Stimulated activated CD4-positive, alpha-beta T cell treated with anti-CD3 and anti-CD28 coated beads, Interleukin-2, amount 100 ng/mL, for 48 hours (primary cell): ENCODE measurements around the gene SLC4A9.

Experiments used
- DNase-seq, 2 donors: peaks; one replicate each; pipeline ENCODE4 v3.0.0-alpha.2; 2020

The SLC4A9 gene, protein sequence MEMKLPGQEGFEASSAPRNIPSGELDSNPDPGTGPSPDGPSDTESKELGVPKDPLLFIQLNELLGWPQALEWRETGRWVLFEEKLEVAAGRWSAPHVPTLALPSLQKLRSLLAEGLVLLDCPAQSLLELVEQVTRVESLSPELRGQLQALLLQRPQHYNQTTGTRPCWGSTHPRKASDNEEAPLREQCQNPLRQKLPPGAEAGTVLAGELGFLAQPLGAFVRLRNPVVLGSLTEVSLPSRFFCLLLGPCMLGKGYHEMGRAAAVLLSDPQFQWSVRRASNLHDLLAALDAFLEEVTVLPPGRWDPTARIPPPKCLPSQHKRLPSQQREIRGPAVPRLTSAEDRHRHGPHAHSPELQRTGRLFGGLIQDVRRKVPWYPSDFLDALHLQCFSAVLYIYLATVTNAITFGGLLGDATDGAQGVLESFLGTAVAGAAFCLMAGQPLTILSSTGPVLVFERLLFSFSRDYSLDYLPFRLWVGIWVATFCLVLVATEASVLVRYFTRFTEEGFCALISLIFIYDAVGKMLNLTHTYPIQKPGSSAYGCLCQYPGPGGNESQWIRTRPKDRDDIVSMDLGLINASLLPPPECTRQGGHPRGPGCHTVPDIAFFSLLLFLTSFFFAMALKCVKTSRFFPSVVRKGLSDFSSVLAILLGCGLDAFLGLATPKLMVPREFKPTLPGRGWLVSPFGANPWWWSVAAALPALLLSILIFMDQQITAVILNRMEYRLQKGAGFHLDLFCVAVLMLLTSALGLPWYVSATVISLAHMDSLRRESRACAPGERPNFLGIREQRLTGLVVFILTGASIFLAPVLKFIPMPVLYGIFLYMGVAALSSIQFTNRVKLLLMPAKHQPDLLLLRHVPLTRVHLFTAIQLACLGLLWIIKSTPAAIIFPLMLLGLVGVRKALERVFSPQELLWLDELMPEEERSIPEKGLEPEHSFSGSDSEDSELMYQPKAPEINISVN

DNA sequence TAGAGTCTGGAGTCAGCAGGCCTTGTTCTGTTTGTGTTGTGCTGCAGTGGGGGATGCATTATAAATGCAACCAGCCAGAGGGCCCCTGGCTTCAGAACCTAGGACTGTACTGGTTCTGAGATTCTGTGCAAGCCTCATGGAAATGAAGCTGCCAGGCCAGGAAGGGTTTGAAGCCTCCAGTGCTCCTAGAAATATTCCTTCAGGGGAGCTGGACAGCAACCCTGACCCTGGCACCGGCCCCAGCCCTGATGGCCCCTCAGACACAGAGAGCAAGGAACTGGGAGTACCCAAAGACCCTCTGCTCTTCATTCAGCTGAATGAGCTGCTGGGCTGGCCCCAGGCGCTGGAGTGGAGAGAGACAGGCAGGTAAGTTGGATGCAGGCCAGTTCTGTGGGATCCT, at the start of gene SLC4A9:
TSS of gene SLC4A9 (plus strand) at position 94 of the 400 bp plus-strand sequence. CDS start at position 137, 43 bp downstream.
- no peak for DNase-seq

DNA sequence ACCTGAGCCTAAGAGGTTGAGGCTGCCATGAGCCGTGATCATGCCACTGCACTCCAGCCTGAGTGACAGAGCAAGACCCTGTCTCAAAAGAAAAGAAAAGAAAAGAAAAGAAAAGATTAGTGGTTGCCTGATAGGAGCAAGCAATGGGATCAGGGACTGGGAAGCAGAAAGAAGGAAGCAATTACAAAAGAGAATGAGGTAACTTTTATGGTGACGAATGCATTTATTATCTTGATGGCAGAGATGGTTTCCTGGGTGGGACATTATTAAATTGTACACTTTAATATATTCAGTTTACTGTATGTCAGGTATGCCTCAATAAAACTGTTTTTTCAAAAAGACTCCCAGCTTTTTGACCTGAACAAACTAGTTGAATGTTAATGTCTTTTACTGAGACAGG, 49.6 kb upstream of the SLC4A9 start:
- DNase-seq, result no peak

DNA sequence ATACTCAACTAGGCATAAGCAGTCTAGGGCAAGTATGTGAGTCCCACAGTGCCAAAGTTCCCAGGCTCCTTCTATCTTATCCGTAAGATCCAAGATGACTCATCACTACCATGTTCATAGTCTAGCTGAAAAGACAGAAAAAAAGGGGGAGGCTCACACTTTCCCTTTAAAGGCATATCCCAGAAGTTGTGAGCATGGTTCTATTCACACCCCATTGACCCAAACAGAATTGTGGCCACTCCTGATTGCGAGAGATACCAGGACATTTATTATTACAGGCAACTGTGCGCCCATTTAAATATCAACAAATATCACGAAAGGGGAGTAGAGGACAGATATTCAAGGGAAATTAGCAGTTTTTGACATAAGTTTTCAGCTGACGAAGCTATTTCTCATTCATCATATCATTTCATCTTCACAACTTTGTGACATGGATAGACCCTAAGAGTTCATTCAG, 49.0 kb upstream of the SLC4A9 start:
- DNase-seq, result no peak

DNA sequence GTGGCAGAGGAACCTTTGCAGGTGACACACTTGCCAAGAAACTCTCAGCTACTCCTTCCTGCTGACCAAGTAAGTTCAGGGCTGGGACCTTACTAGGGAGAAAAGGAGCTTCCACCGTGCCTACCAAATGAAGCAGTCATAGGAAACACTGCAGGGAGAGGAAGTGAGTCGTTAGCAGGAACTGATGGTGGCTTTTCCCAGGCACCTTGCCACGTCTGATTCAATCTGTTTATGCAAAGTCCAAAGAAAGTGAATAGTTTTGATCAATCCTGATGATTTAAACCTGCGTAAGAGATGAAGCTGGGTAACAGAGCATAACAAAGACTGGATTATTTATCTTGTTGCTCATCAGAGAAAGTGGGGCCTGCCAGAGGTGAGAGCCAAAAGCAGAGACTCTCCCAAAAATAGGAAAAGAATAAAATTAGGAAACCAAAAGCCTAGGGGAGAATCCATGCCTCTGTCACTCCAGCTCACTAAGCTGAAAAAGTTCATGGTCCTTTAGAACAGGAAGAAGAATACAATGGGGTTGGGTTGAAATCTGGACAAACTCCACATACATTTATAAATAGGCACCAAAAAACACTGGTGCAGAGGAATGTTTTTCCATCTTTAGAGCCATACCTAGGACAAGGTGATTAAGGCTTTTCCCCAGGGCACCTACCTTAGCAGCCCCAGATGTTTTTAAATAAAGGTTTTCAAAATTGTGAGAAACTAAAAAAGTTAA, 47.8 kb upstream of the SLC4A9 start:
- DNase-seq, result no peak

DNA sequence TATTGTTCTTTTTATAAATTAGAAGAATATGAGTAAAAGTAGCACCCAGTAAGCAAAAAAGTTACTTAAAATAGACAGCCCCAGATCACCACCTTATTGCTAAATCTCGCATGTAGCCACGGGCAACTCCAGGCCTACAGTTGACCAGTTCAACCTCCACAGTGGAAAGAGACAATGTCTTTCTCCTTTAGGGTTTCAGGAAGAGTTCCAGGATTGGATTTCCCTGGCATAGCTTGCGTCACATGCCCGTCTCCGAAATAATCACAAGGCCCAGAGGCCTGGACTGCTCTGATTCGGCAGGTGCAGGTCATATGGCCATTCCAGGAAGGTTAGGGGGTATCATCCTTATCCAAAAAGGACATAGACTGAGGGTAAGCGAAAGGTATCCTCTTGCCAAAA, 47.2 kb upstream of the SLC4A9 start:
- DNase-seq, result no peak

DNA sequence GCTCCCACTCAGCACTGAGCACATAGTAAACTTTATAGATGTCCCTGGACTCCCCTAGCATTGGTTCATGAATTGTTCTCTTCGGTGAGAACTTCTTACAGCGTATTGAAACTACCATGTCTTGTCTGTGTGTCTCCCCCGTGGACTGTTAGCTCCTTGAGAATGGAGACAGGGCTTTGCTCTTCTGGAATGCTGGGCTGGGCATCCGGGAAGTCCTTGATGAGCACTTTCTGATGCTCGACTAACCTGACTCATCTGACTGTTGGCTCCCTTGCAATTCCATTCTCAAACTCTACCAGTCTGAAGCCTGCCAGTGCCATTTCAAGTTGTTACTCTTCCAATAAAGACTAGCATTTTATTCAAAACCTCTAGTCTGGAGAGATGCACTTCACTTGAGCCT, 42.1 kb upstream of the SLC4A9 start:
- no peak for DNase-seq

DNA sequence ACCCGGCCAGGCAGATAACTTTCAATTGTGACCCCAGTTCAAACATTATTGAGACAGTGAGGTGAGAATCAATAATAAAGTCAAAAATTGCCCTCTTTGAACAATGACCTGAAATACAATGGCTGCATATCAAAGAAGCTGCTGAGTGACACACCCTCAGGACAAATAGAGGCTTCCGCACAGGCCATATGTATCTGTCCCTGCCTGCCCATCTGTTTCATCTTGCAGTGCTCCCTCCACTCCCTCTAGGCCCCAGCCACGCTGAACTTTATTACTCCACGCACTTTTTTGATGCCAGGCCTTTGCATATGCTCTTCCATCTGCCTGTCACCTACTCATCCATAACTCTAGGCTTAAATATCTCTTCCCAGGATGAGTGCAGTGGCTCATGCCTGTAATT, 41.2 kb upstream of the SLC4A9 start:
- DNase-seq, result no peak

DNA sequence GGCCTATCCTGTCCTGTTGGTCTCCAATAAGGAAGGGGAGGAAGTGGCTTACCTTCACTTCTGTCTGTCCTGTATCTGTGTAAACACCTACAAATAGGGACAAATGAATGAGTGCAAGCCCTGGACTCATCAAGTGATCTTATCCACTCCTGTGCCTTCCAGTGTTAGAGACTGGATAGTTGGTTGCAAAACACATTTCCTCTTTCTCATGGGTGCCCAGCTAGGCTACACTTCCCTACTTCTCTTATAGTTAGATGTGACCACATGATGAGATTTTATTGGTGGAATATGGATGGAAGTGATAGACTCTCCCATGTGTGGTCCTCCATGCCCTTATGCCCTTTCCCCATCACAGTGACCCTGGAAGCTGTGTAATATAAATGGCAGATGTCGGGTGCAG, 40.2 kb upstream of the SLC4A9 start:
- no peak for DNase-seq

DNA sequence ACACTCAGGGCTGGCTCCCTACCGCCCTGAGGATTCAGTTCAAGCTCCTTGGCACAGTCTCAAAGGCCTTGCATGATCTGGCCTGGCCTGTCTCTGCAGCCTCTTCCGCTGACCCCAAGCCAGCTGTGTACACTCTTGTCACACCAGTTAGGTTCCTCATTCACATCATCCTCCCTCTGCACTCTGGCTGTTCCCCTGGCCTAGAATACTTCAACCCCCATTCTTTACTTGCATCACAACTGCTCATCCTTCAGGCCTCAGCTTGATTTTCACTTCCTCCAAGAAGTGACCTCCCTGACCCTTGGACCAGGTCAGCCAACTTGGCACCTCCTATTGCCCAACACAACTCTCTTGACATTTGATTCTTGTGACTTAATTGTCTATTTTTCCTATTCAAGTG, 38.2 kb upstream of the SLC4A9 start:
- DNase-seq, result no peak

DNA sequence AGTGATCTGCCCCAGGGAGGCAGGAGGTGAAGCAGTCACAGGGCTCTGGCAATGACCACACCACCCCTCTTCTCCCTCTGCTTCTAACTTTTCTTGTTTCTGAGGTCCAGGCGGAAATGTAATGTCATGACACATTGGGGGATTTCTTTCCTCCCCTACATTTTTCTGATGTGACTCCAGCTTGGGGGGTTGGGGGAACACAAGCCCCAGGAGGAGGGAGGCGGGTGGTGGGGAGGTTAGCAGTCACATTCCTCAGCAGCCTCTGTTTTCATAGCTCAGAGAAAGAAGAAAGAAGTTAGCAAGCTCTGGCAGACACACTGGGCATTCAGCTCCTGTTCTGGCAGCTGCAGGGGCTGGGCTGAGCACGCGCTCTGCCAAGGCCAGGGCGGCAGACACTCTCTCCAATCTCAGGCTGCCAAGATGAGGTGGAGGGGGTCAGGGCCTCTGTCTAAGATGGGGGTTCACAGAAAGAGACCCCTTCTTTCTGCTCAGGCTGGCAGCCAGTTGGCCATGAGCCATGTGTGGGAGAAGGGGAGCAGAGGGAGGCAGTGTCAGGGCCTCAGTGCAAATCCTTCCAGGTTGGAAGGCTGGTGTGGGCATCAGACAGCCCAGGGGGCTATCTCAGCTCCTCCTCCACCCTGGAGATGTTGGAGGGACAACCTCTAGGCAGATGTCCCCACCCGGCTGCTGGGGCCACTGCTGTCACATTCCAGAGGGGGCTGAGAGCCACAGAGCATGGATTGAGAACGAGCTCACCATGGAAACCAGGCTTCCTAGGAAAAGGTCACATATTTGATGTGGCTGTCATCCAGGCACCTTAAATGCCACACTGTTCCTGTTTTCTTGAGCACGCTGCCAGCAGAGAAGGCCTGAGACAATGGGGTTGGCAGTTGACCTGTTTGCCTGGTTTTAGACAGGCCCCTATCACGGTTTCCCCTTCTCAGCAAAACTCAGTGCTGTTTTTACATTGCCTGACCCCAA, 37.0 kb upstream of the SLC4A9 start:
- DNase-seq, result no peak

DNA sequence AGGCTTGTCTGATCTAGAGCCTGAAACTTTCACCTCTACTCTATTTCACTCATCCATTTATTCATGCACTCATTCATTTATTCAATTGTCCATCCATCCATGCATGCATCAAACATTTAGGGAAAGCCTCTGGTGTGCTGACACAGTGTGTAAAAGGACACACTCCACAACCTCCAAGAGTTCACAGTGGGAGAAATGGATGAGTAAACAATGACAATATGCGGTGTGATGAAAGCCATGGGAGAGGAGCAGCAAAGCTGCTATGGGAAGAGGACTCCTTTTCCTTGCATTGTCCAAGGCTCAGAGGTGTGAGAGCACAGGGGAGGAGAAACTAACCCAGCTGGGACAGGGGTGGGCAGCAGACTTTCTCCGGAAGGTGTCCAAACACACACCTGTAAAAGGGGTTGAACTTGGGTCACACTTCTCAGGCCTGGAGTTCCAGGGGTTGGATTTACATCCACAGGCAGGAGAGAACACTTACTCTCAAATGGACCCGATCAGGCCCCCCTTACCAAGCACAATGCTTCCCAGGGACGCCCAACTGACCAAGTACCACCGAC, 35.9 kb upstream of the SLC4A9 start:
- no peak for DNase-seq

DNA sequence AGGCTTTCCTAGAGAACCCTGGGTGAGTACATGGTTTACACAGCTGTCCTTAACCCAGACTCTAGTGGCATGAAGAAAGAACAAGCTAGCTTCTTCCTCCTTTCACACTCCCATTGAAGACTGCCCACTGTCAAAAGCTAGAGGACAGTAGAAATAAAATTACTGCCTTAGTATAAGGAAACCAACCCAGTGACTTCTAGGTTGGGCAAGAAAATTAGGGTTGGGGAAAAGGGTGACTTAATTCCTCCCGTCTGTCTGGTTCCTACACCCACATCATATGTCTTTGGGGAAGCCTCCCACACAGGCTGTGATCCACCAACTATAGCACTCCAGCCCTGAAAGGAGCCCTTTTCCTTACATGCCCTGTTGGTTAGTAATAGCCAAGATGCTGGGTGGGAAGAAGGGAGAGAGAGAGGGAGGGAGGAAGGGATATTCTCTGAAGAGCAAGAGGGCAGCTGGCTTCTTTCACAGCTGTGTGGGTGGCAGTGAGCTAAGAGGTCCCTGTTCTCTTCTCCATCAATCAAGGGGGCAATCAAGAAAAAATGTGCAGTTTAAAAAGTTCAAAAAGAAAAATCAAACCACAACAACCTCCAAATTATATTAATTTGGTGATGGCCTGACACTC, 35.3 kb upstream of the SLC4A9 start:
- no peak for DNase-seq

DNA sequence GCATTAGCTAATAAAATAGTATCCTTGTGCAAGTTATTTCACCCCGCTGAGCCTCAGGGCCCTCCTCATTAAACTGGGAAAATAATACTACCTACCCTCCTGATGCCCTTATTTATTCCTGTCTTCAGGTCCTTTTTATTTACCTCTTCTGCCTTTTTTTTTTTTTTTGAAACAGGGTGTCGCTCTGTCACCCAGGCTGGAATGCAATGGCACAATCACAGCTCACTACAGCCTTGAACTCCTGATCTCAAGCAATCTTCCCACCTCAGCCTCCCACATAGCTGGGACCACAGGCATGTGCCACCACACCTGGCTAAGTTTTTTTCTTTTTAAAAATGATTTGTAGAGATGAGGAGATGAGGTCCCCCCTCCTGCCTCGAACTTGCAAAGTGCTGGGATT, 34.5 kb upstream of the SLC4A9 start:
- DNase-seq, result no peak

DNA sequence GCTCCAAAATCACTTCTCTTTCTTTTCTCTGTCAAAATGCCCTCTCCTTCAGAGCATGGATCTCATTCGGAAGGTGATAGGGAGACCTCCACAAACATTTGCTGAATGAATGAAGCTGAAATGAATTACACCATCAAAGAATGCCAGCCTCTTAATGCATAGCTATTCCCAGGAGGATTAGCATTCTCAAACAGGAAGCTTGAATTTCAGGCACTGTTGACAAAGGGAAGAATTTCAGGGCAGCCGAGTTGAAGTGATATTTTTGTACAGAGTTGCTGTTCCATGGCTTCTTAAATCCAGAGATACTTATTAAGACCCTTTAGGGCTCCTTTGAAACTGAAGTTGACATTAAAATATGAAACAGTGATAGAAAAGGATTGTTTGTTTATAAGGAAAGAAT, 32.4 kb upstream of the SLC4A9 start:
- no peak for DNase-seq

DNA sequence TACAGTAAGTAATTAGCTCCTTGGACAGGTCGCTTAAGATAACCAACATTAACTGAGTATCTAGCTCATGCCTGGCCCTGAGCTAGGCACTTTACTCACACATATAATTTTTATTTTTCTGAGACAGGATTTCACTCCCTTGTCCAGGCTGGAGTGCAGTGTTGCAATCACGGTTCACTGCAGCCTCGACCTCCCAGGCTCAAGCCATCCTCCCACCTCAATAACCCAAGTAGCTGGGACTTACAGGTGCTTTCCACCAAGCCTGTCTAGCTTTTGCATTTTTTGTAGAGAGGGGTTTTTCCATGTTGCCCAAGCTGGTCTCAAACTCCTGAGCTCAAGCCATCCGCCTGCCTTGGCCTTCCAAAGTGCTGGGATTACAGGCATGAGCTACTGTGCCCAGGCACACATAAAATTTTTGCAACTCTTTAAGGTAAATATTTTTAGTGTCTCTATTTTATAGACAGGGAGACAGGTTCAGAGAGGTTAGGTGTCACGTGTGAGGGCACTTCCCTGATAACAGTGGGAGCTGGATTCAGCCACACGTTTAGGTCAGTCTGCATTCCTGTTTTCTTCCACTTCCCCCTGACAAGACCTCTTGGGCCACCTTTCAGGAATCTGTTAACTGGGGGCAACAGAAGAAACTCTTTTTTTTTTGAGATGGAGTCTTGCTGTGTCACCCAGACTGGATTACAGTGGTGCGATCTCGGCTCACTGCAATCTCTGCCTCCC, 31.8 kb upstream of the SLC4A9 start:
- DNase-seq, result no peak

DNA sequence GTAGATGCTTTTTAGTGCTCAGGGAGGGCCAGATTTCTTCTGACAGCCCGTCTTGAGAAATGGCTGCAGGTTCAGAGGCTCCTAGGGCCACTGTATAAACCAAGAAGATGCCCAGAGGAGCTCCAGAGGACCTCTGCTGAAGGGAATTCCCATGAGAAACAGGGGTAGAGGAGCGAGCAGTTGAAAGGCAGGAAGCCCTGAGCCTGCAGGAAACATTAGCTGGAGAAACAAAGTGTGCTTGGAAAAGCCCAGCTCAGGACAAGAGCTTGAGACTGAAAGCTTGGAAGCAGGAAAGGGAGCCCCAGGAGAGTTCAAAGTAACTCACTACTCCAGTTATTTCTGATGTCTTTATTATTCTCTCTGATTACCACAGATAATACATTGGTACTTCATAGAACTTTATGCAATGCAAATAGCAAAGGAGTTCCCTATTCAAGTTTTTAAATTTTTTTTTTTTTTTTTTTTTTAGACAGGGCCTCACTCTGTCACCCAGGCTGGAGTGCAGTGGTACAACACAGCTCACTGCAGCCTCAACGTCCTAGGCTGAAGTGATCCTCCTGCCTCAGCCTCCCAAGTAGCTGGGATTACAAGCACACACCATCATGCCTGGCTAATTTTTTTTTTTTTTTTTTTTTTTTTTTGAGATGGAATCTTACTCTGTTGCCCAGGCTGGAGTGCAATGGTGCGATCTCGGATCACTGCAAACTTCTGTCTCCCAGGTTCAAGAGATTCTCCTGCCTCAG, 30.1 kb upstream of the SLC4A9 start:
- DNase-seq, result no peak

DNA sequence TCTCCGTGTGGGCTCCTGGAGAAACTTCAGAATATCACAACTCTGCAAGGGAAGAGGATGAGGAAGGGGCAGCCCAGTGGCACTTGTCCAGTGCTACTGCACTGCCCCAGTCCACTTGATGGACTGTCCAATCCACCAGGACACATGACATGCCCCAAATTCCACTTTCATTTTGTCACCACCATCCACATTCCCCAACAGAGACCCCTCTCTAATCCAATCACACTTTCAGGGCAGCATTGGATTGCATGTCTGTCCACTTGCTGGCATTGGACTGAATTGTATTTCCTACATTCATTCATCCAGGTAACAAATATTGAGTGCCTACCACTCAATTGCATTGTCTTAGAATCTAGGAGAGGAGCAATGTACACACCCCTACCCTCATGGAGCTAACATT, 28.4 kb upstream of the SLC4A9 start:
- no peak for DNase-seq

DNA sequence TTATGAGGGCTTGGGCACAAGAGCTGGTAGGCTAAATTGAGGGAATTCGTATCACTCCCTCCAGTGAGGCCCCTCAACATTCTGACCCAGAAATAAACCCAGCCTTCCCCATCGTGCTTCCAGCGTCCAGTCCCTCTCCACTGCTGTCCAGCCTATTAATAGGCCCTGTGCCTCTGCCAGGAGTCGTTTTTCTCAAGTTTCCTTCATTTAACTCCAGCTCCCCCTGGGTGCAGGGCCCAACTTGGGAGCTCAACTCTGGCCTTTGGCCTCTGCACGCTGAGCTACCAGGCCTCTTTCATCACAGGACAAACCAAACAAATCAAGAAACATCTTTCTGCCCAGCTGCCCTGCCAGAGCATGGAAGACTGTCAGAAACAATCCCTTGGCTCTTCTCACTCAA, 23.6 kb upstream of the SLC4A9 start:
- no peak for DNase-seq

DNA sequence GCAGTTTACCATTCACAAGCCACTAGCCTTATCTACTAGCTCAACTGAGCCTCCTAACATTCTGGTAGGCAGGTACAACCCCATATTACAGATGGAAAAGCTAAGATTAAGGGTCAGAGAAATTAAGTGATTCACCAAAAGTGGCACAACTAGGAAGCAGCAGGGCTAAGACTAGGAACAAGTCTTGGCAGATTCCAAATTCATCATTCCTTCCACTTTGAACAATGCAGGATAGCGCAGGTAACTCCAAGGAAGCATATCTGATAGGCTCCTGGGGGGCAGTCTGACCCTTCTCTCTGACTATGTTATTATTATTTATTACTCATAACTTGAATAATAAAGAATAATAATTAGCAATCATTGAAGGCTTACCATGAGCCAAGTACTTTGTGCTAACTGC, 22.1 kb upstream of the SLC4A9 start:
- no peak for DNase-seq

DNA sequence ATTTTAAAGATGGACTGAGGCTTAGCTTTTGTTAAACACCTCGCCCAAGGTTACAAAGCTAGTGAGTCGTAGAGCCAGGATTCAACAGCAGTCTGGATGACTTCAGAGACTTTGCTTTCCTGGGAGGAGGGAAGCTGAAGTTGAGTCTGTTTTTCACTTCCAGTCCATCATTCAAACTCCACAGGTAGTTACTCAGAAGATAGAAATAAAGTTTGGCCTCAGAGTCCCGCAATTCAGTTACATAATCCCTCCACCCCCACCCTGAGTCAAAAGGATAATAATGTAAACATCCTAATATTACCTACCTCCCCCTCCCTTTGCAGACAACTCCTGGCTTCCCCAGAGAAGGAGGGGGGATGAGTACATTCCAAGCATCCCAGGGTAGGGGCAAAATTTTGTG, 21.7 kb upstream of the SLC4A9 start:
- DNase-seq, result no peak
